ENCODE results near the gene ZNF559. TPM values are rescaled to one million over a fixed set of nuclear protein-coding genes. Genes with fewer than 3 reads are reported as not detected.
"Not testable (repeated sequence)": the region's sequence is repeated elsewhere in the genome, so short reads cannot be mapped to it uniquely, and the experiment has no call there.

The ZNF559 gene
- total RNA-seq, 1 experiment from 2014 or later, result 15.1 TPM

GRCh38 chr19:9321338-9321737 is 2.6 kb upstream of the ZNF559 start:
- Mint-ChIP-seq H3K4me3 (no peak overlapping the region), H3K36me3 (peaks cover 34% of the 10 kb centered on the region), H3K9me3 (peaks cover 59% of the 10 kb centered on the region), H3K27me3 (ENCODE audit: low read depth) (peaks cover 25% of the 10 kb centered on the region), H3K4me1 (peaks cover 4% of the 10 kb centered on the region; the same call in 1 of the 2 replicates), H3K27ac (no peak overlapping the region)
- POLR2A ChIA-PET, result no interaction called here
- TF ChIP-seq STAT6 (CRISPR knock-in tag; conservative IDR thresholded peaks at IDR 0.05; ENCODE audit: low read depth) (no peak), RELA (CRISPR knock-in tag; IDR thresholded peaks at IDR 0.05; ENCODE audit: borderline replicate concordance) (no peak), ZNF416 (CRISPR knock-in tag; IDR thresholded peaks at IDR 0.05) (no peak), GTF2I (CRISPR knock-in tag; conservative IDR thresholded peaks at IDR 0.05) (no peak), NR2C2 (CRISPR knock-in tag; IDR thresholded peaks at IDR 0.05) (no peak), GRHL2 (CRISPR knock-in tag; IDR thresholded peaks at IDR 0.05; ENCODE audit: insufficient replicate concordance, severe bottlenecking) (no peak), ZNF232 (CRISPR knock-in tag; IDR thresholded peaks at IDR 0.05) (no peak), NFYB (CRISPR knock-in tag; conservative IDR thresholded peaks at IDR 0.05; ENCODE audit: low read depth) (no peak), ZNF512 (CRISPR knock-in tag; IDR thresholded peaks at IDR 0.05; ENCODE audit: borderline replicate concordance) (no peak), ATF1 (CRISPR knock-in tag; IDR thresholded peaks at IDR 0.05) (no peak), CDX4 (CRISPR knock-in tag; IDR thresholded peaks at IDR 0.05; ENCODE audit: borderline replicate concordance) (no peak), TEAD4 (CRISPR knock-in tag; IDR thresholded peaks at IDR 0.05) (no peak), IRF2 (CRISPR knock-in tag; IDR thresholded peaks at IDR 0.05; ENCODE audit: borderline replicate concordance, low read depth) (no peak), RORB (CRISPR knock-in tag; IDR thresholded peaks at IDR 0.05) (no peak), FOXP1 (CRISPR knock-in tag; IDR thresholded peaks at IDR 0.05; ENCODE audit: borderline replicate concordance) (no peak), ZNF121 (CRISPR knock-in tag; IDR thresholded peaks at IDR 0.05) (no peak), ATF6 (CRISPR knock-in tag; IDR thresholded peaks at IDR 0.05) (no peak)
- CTCF ChIA-PET, result no interaction called here
- ATAC-seq, result no peak
- no peak for DNase-seq (ENCODE audit: low spot score)

GRCh38 chr19:9321756-9322155 is 2.2 kb upstream of the ZNF559 start:
- DNase-seq (ENCODE audit: low spot score); POLR2A ChIA-PET; H3K4me3 Mint-ChIP-seq; ATAC-seq; CTCF ChIA-PET; H3K27ac Mint-ChIP-seq; H3K4me1 Mint-ChIP-seq: not testable (repeated sequence)
- H3K36me3 Mint-ChIP-seq, result peaks cover 35% of the 10 kb centered on the region
- H3K27me3 Mint-ChIP-seq (ENCODE audit: low read depth), result peaks cover 21% of the 10 kb centered on the region
- peaks cover 55% of the 10 kb centered on the region for H3K9me3 Mint-ChIP-seq

- ATAC-seq; H3K27ac Mint-ChIP-seq; POLR2A ChIA-PET; DNase-seq (ENCODE audit: low spot score); CTCF ChIA-PET; H3K4me1 Mint-ChIP-seq: not testable (repeated sequence)
- H3K4me3 Mint-ChIP-seq, result peak overlapping the region; percentile 27; the same call in 1 of the 2 replicates
- H3K27me3 Mint-ChIP-seq (ENCODE audit: low read depth), result peaks cover 20% of the 10 kb centered on the region
- peaks cover 52% of the 10 kb centered on the region for H3K9me3 Mint-ChIP-seq
- peaks cover 37% of the 10 kb centered on the region for H3K36me3 Mint-ChIP-seq
Observed at GRCh38 chr19:9322201-9322600, 1.8 kb upstream of the ZNF559 start.

All from WTC11 (cell line).